ENCODE measurements around the gene INAFM2.

DNA sequence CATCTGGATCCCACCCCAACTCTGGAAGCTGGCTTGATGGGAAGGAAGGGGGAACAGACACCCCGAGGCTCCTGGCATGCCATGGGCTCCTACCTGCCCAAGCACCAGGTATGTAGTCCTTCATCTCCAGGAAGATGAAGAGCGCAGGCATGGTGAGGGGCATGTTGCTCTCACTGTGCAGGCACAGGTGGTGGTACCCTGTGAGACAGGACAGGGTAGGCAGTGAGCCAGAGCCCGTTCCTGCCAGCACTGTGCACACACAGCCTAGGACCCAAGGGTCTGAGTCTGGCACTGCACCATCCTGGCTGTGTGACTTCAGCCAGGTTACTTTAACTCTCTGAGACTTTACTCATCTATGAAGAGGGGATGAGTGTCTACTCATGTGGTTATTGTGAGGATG is 31.2 kb upstream of the INAFM2 start:
- no peak for TF ChIP-seq ZNF8 (CRISPR knock-in tag; IDR thresholded peaks at IDR 0.05)
- TF ChIP-seq TOX (CRISPR knock-in tag; IDR thresholded peaks at IDR 0.05; ENCODE audit: borderline replicate concordance): no peak
- no peak for TF ChIP-seq ZNF565 (CRISPR knock-in tag; conservative IDR thresholded peaks at IDR 0.05; ENCODE audit: low read depth)
- no peak for TF ChIP-seq RARB (CRISPR knock-in tag; IDR thresholded peaks at IDR 0.05)
